ENCODE data around the gene UBAC1. TPM values are rescaled to one million over a fixed set of nuclear protein-coding genes. Genes with fewer than 3 reads are reported as not detected.

Gene UBAC1
- total and polyA plus RNA-seq, 4 donors = 16.2 to 115 (median 16.4) TPM

DNA sequence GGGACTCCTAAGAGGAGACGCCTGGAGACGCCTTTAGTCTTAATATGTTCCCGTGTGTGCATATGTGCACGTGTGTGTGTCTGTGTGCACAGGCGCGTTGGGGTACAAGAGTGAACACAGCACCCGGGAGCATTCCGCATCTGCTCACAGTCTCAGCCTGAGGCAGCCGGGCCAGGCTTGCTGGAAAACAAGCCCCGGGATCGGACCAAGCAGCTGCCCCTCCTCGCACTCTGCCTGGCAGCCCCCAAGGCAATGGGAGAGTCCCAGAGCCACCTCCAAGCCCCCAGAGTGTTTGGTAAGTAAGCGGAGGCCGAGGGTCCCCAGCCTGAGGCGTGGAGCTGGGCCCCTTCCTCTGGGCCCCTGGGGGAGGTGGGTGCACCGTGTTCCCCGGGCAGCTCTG, 27.3 kb upstream of the UBAC1 start:
- no peak overlapping the region for H3K9ac ChIP-seq (ENCODE audit: low read depth in 1 of 2, low read length in 2 of 2)
- no peaks in the 10 kb centered on the region for H3K9me3 ChIP-seq (ENCODE audit: control insufficient read depth in 4 of 4, low read length in 3 of 4)
- no peak for DNase-seq (ENCODE audit: low spot score)
- H3K27me3 ChIP-seq (ENCODE audit: control insufficient read depth in 4 of 4, insufficient read depth in 4 of 4, low read length in 3 of 4) = no peaks in the 10 kb centered on the region
- H3K36me3 ChIP-seq (ENCODE audit: control insufficient read depth in 4 of 4, insufficient read depth in 3 of 4, low read depth in 1 of 4, low read length in 3 of 4) = no peaks in the 10 kb centered on the region
- peaks cover 16 to 30% (median 23%) of the 10 kb centered on the region in 4 donors for H3K4me1 ChIP-seq (ENCODE audit: control insufficient read depth in 4 of 4, insufficient read depth in 4 of 4, low read length in 3 of 4)
- no peak overlapping the region for H3K27ac ChIP-seq (ENCODE audit: low read depth in 1 of 2, low read length in 2 of 2)
- TF ChIP-seq JUND (IDR thresholded peaks at IDR 0.05) = no peak
- H3K4me3 ChIP-seq (ENCODE audit: low read depth in 1 of 3, low read length in 3 of 3) = no peak overlapping the region
- 95% methylated on average over 17 of the region's 17 CpGs for WGBS

GRCh38 chr9:135987838-135988404, 26.7 kb upstream of the UBAC1 start:
- Histone ChIP-seq H3K27ac (ENCODE audit: low read depth in 1 of 2, low read length in 2 of 2) (no peak overlapping the region), H3K9me3 (ENCODE audit: control insufficient read depth in 4 of 4, low read length in 3 of 4) (no peaks in the 10 kb centered on the region), H3K4me3 (ENCODE audit: low read depth in 1 of 3, low read length in 3 of 3) (no peak overlapping the region), H3K9ac (ENCODE audit: low read depth in 1 of 2, low read length in 2 of 2) (no peak overlapping the region), H3K27me3 (ENCODE audit: control insufficient read depth in 4 of 4, insufficient read depth in 4 of 4, low read length in 3 of 4) (no peaks in the 10 kb centered on the region), H3K36me3 (ENCODE audit: control insufficient read depth in 4 of 4, insufficient read depth in 3 of 4, low read depth in 1 of 4, low read length in 3 of 4) (no peaks in the 10 kb centered on the region), H3K4me1 (ENCODE audit: control insufficient read depth in 4 of 4, insufficient read depth in 4 of 4, low read length in 3 of 4) (peaks cover 10 to 24% (median 18%) of the 10 kb centered on the region in 4 donors)
- WGBS = 94% methylated on average over 16 of the region's 16 CpGs
- TF ChIP-seq SP1 (IDR thresholded peaks at IDR 0.05) (no peak), HNF4G (IDR thresholded peaks at IDR 0.05) (no peak), CTCF (IDR thresholded peaks at IDR 0.05; ENCODE audit: low read depth, low read length, missing input control) (no peak), GABPA (IDR thresholded peaks at IDR 0.05 in 1 of 2, conservative IDR thresholded peaks at IDR 0.05 in 1 of 2) (no peak), EGR1 (IDR thresholded peaks at IDR 0.05; ENCODE audit: low read depth in 2 of 2) (no peak), RAD21 (IDR thresholded peaks at IDR 0.05) (no peak), HNF4A (conservative IDR thresholded peaks at IDR 0.05) (no peak), RXRA (IDR thresholded peaks at IDR 0.05) (no peak), FOXA2 (IDR thresholded peaks at IDR 0.05) (no peak), ATF3 (IDR thresholded peaks at IDR 0.05) (no peak), NR2F2 (IDR thresholded peaks at IDR 0.05) (no peak), YY1 (IDR thresholded peaks at IDR 0.05) (no peak), TAF1 (conservative IDR thresholded peaks at IDR 0.05) (no peak), ZBTB33 (IDR thresholded peaks at IDR 0.05) (no peak), JUND (IDR thresholded peaks at IDR 0.05) (no peak), FOXA1 (IDR thresholded peaks at IDR 0.05) (no peak)
- TF ChIP-seq, protein P1, sequence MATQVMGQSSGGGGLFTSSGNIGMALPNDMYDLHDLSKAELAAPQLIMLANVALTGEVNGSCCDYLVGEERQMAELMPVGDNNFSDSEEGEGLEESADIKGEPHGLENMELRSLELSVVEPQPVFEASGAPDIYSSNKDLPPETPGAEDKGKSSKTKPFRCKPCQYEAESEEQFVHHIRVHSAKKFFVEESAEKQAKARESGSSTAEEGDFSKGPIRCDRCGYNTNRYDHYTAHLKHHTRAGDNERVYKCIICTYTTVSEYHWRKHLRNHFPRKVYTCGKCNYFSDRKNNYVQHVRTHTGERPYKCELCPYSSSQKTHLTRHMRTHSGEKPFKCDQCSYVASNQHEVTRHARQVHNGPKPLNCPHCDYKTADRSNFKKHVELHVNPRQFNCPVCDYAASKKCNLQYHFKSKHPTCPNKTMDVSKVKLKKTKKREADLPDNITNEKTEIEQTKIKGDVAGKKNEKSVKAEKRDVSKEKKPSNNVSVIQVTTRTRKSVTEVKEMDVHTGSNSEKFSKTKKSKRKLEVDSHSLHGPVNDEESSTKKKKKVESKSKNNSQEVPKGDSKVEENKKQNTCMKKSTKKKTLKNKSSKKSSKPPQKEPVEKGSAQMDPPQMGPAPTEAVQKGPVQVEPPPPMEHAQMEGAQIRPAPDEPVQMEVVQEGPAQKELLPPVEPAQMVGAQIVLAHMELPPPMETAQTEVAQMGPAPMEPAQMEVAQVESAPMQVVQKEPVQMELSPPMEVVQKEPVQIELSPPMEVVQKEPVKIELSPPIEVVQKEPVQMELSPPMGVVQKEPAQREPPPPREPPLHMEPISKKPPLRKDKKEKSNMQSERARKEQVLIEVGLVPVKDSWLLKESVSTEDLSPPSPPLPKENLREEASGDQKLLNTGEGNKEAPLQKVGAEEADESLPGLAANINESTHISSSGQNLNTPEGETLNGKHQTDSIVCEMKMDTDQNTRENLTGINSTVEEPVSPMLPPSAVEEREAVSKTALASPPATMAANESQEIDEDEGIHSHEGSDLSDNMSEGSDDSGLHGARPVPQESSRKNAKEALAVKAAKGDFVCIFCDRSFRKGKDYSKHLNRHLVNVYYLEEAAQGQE (IDR thresholded peaks at IDR 0.05) = no peak
- TF ChIP-seq, protein P2, sequence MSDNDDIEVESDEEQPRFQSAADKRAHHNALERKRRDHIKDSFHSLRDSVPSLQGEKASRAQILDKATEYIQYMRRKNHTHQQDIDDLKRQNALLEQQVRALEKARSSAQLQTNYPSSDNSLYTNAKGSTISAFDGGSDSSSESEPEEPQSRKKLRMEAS (IDR thresholded peaks at IDR 0.05) = no peak
- no peak for DNase-seq (ENCODE audit: low spot score)

All from liver (tissue), 9 donors.